HCT116 (cell line): ENCODE measurements around the gene SUPT5H. TPM values are rescaled to one million over a fixed set of nuclear protein-coding genes. Genes with fewer than 3 reads are reported as not detected.

ENCODE experiments used
- ATAC-seq: fragments of 200-7000 bp; cut with Tn5 transposase; 2 replicates; pipeline ENCODE4 v1.9.1; 2020; ENCODE audit warnings: mild to moderate bottlenecking, moderate library complexity
- BruUV-seq: library from RNA; stranded (reverse); fragments of 400-500 nt; replicated peaks from 2 replicates; lab custom pipeline; 2021; lab: Mats Ljungman, UMichigan
- CTCF ChIA-PET: fragments of 300-600 bp; sonication (Branson Sonifier 250); formaldehyde crosslinking; loops from one replicate; lab custom pipeline; 2021; ENCODE audit warnings: antibody characterized with exemption; lab: Charles Lee
- POLR2A ChIA-PET: fragments of 300-600, 350-600 bp; sonication (Branson Sonifier 250); formaldehyde crosslinking; loops from one replicate; lab custom pipeline; 2021; ENCODE audit warnings: antibody characterized with exemption; lab: Charles Lee
- RAD21 ChIA-PET, 2 experiments: fragments of 300-600 bp; sonication (Branson Sonifier 250); formaldehyde crosslinking; loops; one replicate each; lab custom pipeline; 2023; ENCODE audit warnings: low total read pairs in 2 of 2; ENCODE audit not compliant: uncharacterized antibody in 2 of 2, unreplicated experiment in 2 of 2, low non-redundant PET in 1 of 2; lab: Charles Lee
- DNase-seq: peaks from one replicate; pipeline ENCODE4 v3.0.0-alpha.2; 2010; ENCODE audit warnings: low read depth, low spot score
- H2AFZ ChIP-seq: fragments of 200-600 bp; shearing (Covaris generic), sonication (generic); 2 replicates; pipeline ENCODE4 v1.6.1; 2017; ENCODE audit warnings: low read depth, mixed run types, mixed read lengths, antibody characterized with exemption, low read length; ENCODE audit not compliant: poor library complexity, severe bottlenecking
- H3K27ac ChIP-seq: 2 replicates; pipeline ENCODE4 v1.5.1; 2012; ENCODE audit warnings: low read depth, low read length
- H3K27me3 ChIP-seq: fragments of 200-600 bp; sonication (generic); 2 replicates; pipeline ENCODE4 v1.6.1; 2016; ENCODE audit warnings: mixed run types, low read length, mixed read lengths; ENCODE audit not compliant: insufficient read depth
- H3K36me3 ChIP-seq, 2 experiments: fragments of 200-500 bp in 1 of 2; fragments of 200-600 bp in 1 of 2; sonication (Bioruptor generic) in 1 of 2; sonication (generic) in 1 of 2; 2 replicates each; pipeline versions ENCODE4 v1.5.1 to v1.6.1; 2014 to 2016; ENCODE audit warnings: low read length in 2 of 2, inconsistent platforms in 1 of 2, mixed read lengths in 1 of 2, mixed run types in 1 of 2; ENCODE audit not compliant: insufficient read depth in 2 of 2, control insufficient read depth in 1 of 2
- H3K4me1 ChIP-seq, 2 experiments: fragments of 200-600 bp in 1 of 2; sonication (generic) in 1 of 2; 2 replicates each; pipeline versions ENCODE4 v1.5.1 to v1.6.1; 2012 to 2017; ENCODE audit warnings: low read length in 2 of 2, inconsistent platforms in 1 of 2, mild to moderate bottlenecking in 1 of 2, mixed read lengths in 1 of 2, mixed run types in 1 of 2, moderate library complexity in 1 of 2; ENCODE audit not compliant: insufficient read depth in 2 of 2, control insufficient read depth in 1 of 2
- H3K4me2 ChIP-seq: fragments of 200-600 bp; sonication (generic); 2 replicates; pipeline ENCODE4 v1.6.1; 2017; ENCODE audit warnings: mixed run types, low read length, mixed read lengths
- H3K4me3 ChIP-seq, 2 experiments: fragments of 200-600 bp in 1 of 2; sonication (generic) in 1 of 2; replicated peaks in 1 of 2; 2 replicates each; pipeline ENCODE4 v1.5.1; 2011 to 2016; ENCODE audit warnings: low read length in 2 of 2, control low read depth in 1 of 2, low read depth in 1 of 2, mild to moderate bottlenecking in 1 of 2, mixed read lengths in 1 of 2, mixed run types in 1 of 2
- H3K79me2 ChIP-seq: fragments of 200-600 bp; sonication (generic); 2 replicates; pipeline ENCODE4 v1.6.1; 2017; ENCODE audit warnings: mild to moderate bottlenecking, mixed run types, low read length, moderate library complexity, mixed read lengths; ENCODE audit not compliant: insufficient read depth
- H3K9ac ChIP-seq: fragments of 200-600 bp; sonication (generic); 2 replicates; pipeline ENCODE4 v1.6.1; 2016; ENCODE audit warnings: low read length, mixed read lengths
- H3K9me2 ChIP-seq: fragments of 200-600 bp; sonication (generic), shearing (Covaris generic); 2 replicates; pipeline ENCODE4 v1.6.1; 2017; ENCODE audit warnings: mixed run types, mild to moderate bottlenecking, moderate library complexity; ENCODE audit not compliant: insufficient read depth
- H3K9me3 ChIP-seq, 2 experiments: fragments of 200-500 bp in 1 of 2; fragments of 200-600 bp in 1 of 2; sonication (Bioruptor generic) in 1 of 2; sonication (generic) in 1 of 2; 2 replicates each; pipeline ENCODE4 v1.6.1; 2014 to 2017; ENCODE audit warnings: low read length in 2 of 2, mixed read lengths in 2 of 2, inconsistent platforms in 1 of 2, low read depth in 1 of 2, mild to moderate bottlenecking in 1 of 2, mixed run types in 1 of 2, moderate library complexity in 1 of 2; ENCODE audit not compliant: control insufficient read depth in 1 of 2, insufficient read depth in 1 of 2
- H4K20me1 ChIP-seq: fragments of 200-600 bp; sonication (generic), shearing (Covaris generic); 2 replicates; pipeline ENCODE4 v1.6.1; 2017; ENCODE audit warnings: mixed run types, mild to moderate bottlenecking, moderate library complexity; ENCODE audit not compliant: insufficient read depth
- CEBPB ChIP-seq: IDR thresholded peaks from 2 replicates; pipeline ENCODE4 v1.6.1; 2012; ENCODE audit warnings: low read depth
- EZH2 ChIP-seq: fragments of 200-600 bp; sonication (generic); IDR thresholded peaks from 2 replicates; pipeline ENCODE4 v1.6.1; 2017; ENCODE audit warnings: antibody characterized with exemption, mixed run types
- EZH2phosphoT487 ChIP-seq: fragments of 200-600 bp; IDR thresholded peaks from 2 replicates; pipeline ENCODE4 v1.6.1; 2018; ENCODE audit warnings: antibody characterized with exemption, borderline replicate concordance
- POLR2A ChIP-seq: IDR thresholded peaks from 2 replicates; pipeline ENCODE4 v1.7.0; 2011; ENCODE audit warnings: borderline replicate concordance; ENCODE audit not compliant: insufficient read depth, insufficient read length; ENCODE audit errors: extremely low read depth
- POLR2AphosphoS5 ChIP-seq: IDR thresholded peaks from 2 replicates; pipeline ENCODE4 v1.6.1; 2011; ENCODE audit warnings: mild to moderate bottlenecking, low read depth, low read length, moderate library complexity
- ZBTB33 ChIP-seq: IDR thresholded peaks from 2 replicates; pipeline ENCODE4 v1.6.1; 2011; ENCODE audit warnings: mild to moderate bottlenecking, low read length, moderate library complexity; ENCODE audit not compliant: insufficient replicate concordance; ENCODE audit errors: extremely low read depth
- intact Hi-C: fragments of 100-400 bp; cut with micrococcal nuclease; formaldehyde crosslinking; loops from 2 replicates; pipeline ENCODE4 v1.10.0; 2022
- total RNA-seq: library from RNA; stranded (reverse); gene quantifications from one replicate; pipeline ENCODE4 v1.2.1, GENCODE V29; 2021; ENCODE audit not compliant: unreplicated experiment

SUPT5H gene
- total RNA-seq, 1 experiment from 2014 or later: 120 TPM

- BruUV-seq: no TSS peak
Measured at GRCh38 chr19:39405958-39406655, 39.3 kb upstream of the SUPT5H start.

GRCh38 chr19:39406656-39407409, 38.5 kb upstream of the SUPT5H start, which contains the start of gene ZFP36:
Gene ZFP36, plus strand, starts transcription at chr19:39406847. Its CDS starts 58 bp downstream, at chr19:39406905.
- H3K4me2 ChIP-seq: peak within 1 kb of the TSS; percentile 92
- H3K27me3 ChIP-seq: no peaks in the 10 kb centered on the region
- peaks cover 52 to 88% of the 10 kb centered on the region in 2 experiments for H3K4me1 ChIP-seq
- no peaks in the 10 kb centered on the region for H3K9me3 ChIP-seq
- H3K4me3 ChIP-seq: peak within 1 kb of the TSS; percentile 90 to 98
- H4K20me1 ChIP-seq: peaks cover 5% of the 10 kb centered on the region; the same call in 1 of the 2 replicates
- ChIA-PET CTCF (interaction anchor here (0.7 kb wide), 1 partner anchor 9 kb away, joined by 3 read pairs; no protein-coding TSS in a partner anchor), POLR2A (interaction anchor here (0.7 to 4.1 kb wide), 8 partner anchors 9 to 1203 kb away, joined by 3 to 57 read pairs (median 4); partner anchors contain the start of genes MED29, PAF1, RPS16 and SPINT2), RAD21 (interaction anchor here in 1 of 2 experiments (1.0 kb wide), 1 partner anchor 9 kb away, joined by 3 read pairs; no protein-coding TSS in a partner anchor)
- peak; percentile 68 for DNase-seq
- H2AFZ ChIP-seq: no peak within 1 kb of the TSS
- TF ChIP-seq EZH2 (no peak), ZBTB33 (peak; percentile 83), EZH2phosphoT487 (no peak), POLR2A (peak; percentile 99), POLR2AphosphoS5 (peak; percentile 96)
- BruUV-seq: TSS peak; percentile 65
- H3K9ac ChIP-seq: peak within 1 kb of the TSS; percentile 97
- H3K27ac ChIP-seq: peak within 1 kb of the TSS; percentile 100
- H3K9me2 ChIP-seq: no peaks in the 10 kb centered on the region
- peak; percentile 31 for ATAC-seq
- peaks cover 2 to 12% of the 10 kb centered on the region in 2 experiments; a peak in 1 of 4 replicates for H3K36me3 ChIP-seq
- intact Hi-C loops: no loop called here
- H3K79me2 ChIP-seq: peaks cover 38% of the 10 kb centered on the region

More at GRCh38 chr19:39405958-39406655, 39.3 kb upstream of the SUPT5H start:
- RAD21 ChIA-PET: interaction anchor here in 1 of 2 experiments (1.0 kb wide), 1 partner anchor 8 kb away, joined by 3 read pairs; no protein-coding TSS in a partner anchor
- Histone ChIP-seq H3K27ac (peak overlapping the region; percentile 99), H3K9me2 (no peaks in the 10 kb centered on the region), H3K4me1 (peaks cover 54 to 88% of the 10 kb centered on the region in 2 experiments), H3K4me2 (peak overlapping the region; percentile 92), H4K20me1 (peaks cover 5% of the 10 kb centered on the region; the same call in 1 of the 2 replicates), H3K79me2 (peaks cover 38% of the 10 kb centered on the region), H3K9ac (peak overlapping the region; percentile 97), H3K9me3 (no peaks in the 10 kb centered on the region)
- POLR2A ChIA-PET: interaction anchor here (0.6 to 4.1 kb wide), 9 partner anchors 8 to 1204 kb away, joined by 3 to 57 read pairs (median 3); partner anchors contain the start of genes MED29, PAF1, RPS16 and SPINT2
- DNase-seq: no peak
- no peak for ATAC-seq
- TF ChIP-seq CEBPB (no peak), POLR2AphosphoS5 (peak; percentile 44)
- TF ChIP-seq, all 23 proteins: peak for 1
- H3K4me3 ChIP-seq: peak overlapping the region; percentile 90 to 98
- CTCF ChIA-PET: interaction anchor here (0.7 kb wide), 1 partner anchor 8 kb away, joined by 3 read pairs; no protein-coding TSS in a partner anchor
- H3K36me3 ChIP-seq: peaks cover 2 to 12% of the 10 kb centered on the region in 2 experiments; a peak in 1 of 4 replicates
- no peak overlapping the region for H2AFZ ChIP-seq
- intact Hi-C loops: no loop called here
- H3K27me3 ChIP-seq: no peaks in the 10 kb centered on the region
